HG03060 (cell line): ENCODE results near the gene FHL2.

Experiments
- ATAC-seq: cut with Tn5 transposase; IDR thresholded peaks from one replicate; pipeline ENCODE4 v1.9.1; 2021; ENCODE audit warnings: low read depth, moderate number of reproducible peaks; ENCODE audit not compliant: unreplicated experiment

Gene FHL2, protein sequence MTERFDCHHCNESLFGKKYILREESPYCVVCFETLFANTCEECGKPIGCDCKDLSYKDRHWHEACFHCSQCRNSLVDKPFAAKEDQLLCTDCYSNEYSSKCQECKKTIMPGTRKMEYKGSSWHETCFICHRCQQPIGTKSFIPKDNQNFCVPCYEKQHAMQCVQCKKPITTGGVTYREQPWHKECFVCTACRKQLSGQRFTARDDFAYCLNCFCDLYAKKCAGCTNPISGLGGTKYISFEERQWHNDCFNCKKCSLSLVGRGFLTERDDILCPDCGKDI

GRCh38 chr2:105398336-105399206 is at the start of gene FHL2:
FHL2 (minus strand) TSS chr2:105399051; CDS start chr2:105386516, 12,535 bp downstream.
- ATAC-seq = peak; percentile 83

- ATAC-seq = no peak
These were observed 48.6 kb upstream of the FHL2 start for GRCh38 chr2:105447476-105447875.

GRCh38 chr2:105446501-105446900 is 47.6 kb upstream of the FHL2 start:
- no peak for ATAC-seq

- ATAC-seq = no peak
These were observed 47.1 kb upstream of the FHL2 start for GRCh38 chr2:105445976-105446375.

GRCh38 chr2:105445498-105445897 is 46.6 kb upstream of the FHL2 start:
- no peak for ATAC-seq

DNA sequence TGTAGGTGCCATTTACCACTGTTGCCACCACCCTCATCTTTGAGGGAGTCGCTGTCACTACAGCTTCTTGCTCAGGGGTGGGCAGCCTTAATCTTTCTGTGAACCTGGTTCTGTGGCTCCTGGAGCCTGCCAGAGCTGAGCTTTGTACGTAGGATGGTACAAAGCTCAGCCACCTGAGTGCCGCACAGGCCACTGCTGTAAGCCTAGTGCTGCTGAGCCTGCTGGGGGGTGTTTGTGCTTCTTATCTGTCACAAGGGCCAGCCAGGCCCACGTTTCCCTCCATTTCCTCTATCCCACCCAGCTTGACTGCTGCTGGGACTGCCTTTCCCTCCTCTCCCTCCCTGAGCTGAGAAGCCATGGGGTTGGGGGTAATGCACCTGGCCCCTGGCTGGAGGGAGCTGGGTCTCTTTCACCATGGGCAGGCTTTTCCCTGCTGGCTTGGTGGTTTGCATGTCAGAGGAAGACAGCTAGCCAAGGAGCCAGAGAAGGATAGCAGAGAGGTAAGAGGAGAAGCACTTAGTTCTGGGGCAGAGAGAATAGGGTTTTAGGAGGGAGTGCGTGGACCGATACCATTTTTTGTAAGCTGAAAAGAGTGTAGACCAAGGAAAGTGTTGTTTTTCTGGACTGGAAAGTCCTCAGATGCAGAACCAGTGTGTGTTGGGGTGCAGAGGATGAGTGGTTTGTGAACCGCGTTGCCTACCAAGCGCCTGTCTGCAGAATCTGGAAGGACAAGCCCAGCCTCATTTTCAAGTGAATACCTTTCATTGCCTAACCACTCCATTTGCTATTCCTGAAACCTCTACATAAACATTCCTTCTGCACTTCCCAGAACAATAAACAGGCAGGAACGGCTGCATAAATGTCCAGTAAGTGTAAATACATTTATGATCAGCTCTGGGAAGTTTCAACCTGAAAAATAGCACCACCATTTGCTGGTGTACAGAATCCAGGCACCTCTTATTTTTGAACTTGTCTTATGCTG is 45.1 kb upstream of the FHL2 start:
- no peak for ATAC-seq

DNA sequence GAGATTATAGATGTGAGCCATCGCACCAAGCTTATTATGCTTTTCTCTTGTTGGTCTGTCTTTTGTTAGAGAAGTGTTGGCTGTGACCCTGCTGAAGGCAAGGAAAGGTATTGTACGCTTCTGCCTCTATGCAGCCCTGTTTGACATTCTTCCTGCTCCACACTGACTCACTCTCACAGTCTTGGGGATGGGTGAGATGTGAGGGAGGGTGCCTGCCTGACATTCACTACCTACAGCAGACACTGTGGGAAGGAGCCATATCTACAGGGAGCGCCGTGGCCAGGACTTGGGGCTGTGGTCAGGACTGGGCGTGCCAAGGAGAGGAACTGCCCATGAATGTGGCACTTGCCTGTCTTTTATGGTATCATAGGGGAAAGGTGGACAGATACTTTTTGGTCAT is 43.9 kb upstream of the FHL2 start:
- ATAC-seq = no peak

DNA sequence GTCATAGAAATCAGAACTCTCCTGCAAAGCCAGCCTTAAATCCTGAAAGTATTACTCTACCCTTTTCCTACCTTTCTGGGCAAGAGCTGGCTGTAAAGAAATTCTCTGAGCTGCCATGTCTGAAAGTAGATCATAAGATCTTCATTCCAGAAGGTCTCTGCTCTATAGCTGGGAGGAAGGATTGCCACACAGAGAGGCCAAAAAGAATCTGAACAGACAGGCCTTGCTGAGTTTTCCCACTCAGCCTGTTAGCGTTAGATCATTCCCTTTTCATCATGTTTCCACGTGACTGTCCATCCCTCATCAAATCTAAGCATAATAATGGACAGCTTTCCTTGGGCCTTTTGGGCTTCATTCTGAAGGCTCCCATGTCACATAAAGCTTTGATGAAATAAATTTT is 43.2 kb upstream of the FHL2 start:
- no peak for ATAC-seq

- no peak for ATAC-seq
These were observed 40.3 kb upstream of the FHL2 start for GRCh38 chr2:105439141-105439540.

DNA sequence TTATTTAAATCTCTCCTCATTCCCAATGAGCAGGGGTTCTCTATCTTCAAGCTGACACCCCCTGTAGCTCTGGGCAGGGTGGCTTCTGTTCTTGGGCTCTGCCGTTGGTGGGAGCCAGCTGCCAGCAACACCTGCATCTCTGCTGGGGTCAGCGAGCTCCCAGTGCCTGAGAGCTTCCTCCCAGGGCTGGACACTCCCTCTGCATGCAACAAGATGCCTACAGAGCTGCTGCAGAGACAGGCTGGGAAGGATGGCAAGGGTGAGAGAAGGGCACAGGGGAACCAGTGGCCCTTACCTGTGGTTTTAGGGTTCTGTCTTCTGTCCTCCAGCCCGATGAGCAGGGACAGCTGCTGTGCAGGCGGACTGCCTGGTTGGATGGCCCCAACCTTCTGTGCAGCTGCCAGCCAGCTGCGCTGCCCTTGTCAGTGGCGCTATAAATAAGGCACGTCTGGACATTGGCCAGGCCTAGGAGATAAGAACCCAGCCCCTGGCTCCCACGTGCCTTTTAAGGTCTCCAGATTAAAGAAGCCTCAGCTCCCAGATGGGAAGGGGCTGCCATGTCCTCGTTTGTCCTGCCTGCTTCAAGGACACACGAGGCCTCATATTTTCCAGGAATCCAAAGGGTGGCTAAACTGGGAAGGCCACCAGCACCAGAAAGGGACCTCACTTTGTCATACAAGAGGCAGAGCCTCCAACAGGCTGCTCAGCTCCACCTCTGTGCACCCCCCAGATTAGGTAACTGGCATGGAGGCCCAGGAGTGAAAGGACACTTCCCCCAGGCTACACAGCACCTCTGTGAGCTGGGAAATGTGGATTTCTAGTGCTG is 39.5 kb upstream of the FHL2 start:
- ATAC-seq = no peak

DNA sequence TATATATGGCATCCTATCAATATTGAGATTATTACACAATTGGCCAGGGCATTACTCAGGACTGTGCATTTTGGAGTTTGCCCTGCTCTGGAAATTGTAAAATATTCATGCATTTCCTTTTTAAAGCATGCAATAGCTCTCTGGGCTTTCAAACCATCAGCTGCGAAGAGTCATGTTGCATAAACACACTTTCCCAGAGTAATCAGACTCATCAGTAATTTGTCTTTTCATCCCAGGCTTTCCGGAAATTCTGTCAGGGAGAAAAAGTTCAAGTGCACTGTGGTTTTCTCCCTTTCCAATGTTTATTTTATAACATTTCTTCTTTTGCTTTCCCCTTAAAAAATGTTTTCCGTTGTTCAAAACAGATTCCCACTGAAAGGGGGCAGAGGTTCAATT is 38.9 kb upstream of the FHL2 start:
- ATAC-seq = no peak

- ATAC-seq = no peak
These were observed 33.9 kb upstream of the FHL2 start for GRCh38 chr2:105432749-105433148.

DNA sequence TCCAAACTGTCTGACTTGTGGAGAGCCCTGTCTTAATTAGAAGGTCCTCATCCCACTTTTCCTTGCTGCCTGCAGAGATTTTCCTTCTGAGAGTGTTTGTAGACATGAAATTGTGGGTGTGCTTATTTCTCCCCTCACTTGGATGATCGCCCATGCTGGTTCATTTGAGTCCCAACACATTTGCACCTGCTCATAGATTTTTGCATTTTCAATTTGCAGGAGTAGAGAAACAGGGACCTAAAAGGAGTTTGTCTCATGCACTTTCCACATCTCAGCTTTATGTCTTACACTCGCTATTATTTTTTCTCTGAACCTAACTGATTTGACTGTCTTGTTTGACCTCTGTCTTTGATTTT is 33.2 kb upstream of the FHL2 start:
- ATAC-seq = no peak

GRCh38 chr2:105431367-105432043 is 32.7 kb upstream of the FHL2 start:
- no peak for ATAC-seq

- ATAC-seq = no peak
These were observed 29.7 kb upstream of the FHL2 start for GRCh38 chr2:105428387-105429018.

DNA sequence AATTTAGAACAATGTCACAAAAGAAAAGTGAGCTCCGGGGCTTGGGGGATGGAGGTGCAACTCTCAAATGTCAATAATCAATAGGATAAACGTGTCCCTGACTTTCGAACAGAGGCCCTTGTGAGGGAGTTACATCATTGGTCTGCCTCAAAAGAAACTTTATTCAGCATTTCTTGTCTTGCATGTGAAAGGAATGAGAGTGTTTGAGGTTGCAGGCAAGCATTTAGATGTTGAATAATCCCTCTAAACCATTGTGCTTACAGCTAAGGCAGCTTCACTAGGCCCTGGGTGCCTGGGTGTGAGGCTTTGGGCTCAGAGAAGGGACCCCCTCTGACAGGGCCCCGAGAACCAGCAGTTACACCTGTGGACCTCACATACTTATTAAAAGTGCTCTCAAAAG is 28.6 kb upstream of the FHL2 start:
- no peak for ATAC-seq

DNA sequence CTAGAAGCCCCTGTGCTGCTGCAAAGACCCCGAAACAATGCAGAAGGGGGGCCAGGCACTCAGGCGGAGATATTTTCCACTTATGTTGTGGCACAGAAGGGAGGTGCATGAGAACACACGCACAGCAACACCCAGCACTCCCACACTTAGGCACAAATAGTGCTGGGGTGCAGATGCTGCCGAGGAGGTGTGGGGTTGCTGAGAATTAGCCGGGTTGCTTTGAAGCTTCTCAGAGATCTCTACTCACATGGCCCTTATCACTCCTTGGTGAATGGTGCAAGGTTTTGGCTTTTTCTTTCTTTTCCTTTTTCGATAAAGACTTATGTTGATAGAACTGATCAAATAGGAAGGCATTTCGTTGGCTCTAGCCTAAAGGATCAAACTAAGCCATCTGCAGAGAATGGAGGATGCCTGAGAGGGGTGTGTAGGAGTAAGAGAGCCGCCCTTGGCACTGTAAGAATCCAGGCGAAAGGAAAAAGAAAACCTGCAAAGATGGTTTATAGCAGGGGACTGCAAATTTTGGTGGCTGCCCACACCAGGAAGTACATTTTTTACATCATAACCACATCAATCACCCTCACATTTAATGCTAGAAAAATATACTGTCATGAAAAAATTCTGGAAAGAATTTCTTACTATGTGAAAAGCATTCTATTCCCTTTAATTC is 27.9 kb upstream of the FHL2 start:
- ATAC-seq = no peak

GRCh38 chr2:105425936-105426625 is 27.2 kb upstream of the FHL2 start:
- no peak for ATAC-seq
